Measurements from ENCODE around the gene DPP6. TPM values are rescaled to one million over a fixed set of nuclear protein-coding genes. Genes with fewer than 3 reads are reported as not detected.

The DPP6 gene
- polyA plus RNA-seq, 1 donor (not counting 4 experiments of a cell fraction or from before 2014, with no cell fraction given): not detected

DNA sequence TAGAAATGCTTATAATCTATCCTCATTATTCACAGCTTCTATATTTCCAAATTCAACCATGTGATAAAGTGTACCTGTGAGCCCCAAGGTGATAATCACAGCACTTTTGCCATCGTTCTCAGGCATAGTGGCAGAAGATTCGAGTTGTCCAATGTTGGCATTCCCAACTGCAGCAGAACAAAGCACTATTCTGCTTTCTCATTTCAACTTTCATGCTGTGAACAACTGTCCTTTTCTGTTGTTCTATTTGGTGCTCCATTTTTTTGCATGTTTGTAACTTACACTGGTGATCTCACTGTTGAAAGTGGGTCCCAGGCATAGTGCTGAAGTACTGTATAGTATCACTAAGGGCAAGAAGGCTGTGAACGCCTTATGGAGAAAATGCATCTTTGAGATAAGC, 512.5 kb downstream of the DPP6 start:
- Histone ChIP-seq H2AFZ (ENCODE audit: control insufficient read depth, low read length) (no peak overlapping the region), H3K4me3 (ENCODE audit: control insufficient read depth in 2 of 3, extremely low read depth in 1 of 3, insufficient read depth in 2 of 3, low read depth in 1 of 3, low read length in 3 of 3) (no peak overlapping the region), H3K36me3 (ENCODE audit: control insufficient read depth in 2 of 2, extremely low read depth in 1 of 2, insufficient read depth in 2 of 2, low read length in 2 of 2) (no peaks in the 10 kb centered on the region), H3K27ac (ENCODE audit: control insufficient read depth, insufficient read depth, low read length) (no peak overlapping the region), H3K4me1 (ENCODE audit: control insufficient read depth, extremely low read depth, insufficient read depth, low read length) (no peaks in the 10 kb centered on the region), H3K9me3 (ENCODE audit: control insufficient read depth, low read depth, low read length) (no peaks in the 10 kb centered on the region), H3K79me2 (ENCODE audit: control insufficient read depth, insufficient read depth, low read length) (no peaks in the 10 kb centered on the region), H4K20me1 (ENCODE audit: control insufficient read depth, extremely low read depth, insufficient read depth, low read length) (no peaks in the 10 kb centered on the region), H3K9me1 (ENCODE audit: control insufficient read depth, extremely low read depth, insufficient read depth, low read length) (no peaks in the 10 kb centered on the region), H3K4me2 (ENCODE audit: control insufficient read depth, extremely low read depth, insufficient read depth, low read depth, low read length) (no peak overlapping the region), H3K27me3 (ENCODE audit: control insufficient read depth, extremely low read depth, insufficient read depth, low read length) (no peaks in the 10 kb centered on the region), H3K9ac (ENCODE audit: control insufficient read depth, extremely low read depth, insufficient read depth, low read length) (no peak overlapping the region)
- DNase-seq (ENCODE audit: low read depth, low spot score) (no peak), FAIRE-seq (no peak)
- dilution Hi-C loops (cut with MboI; ENCODE audit: extremely low pct_ligation_motif_present, low sequenced_read_pairs): no loop called here
- no peak for TF ChIP-seq EZH2 (IDR thresholded peaks at IDR 0.05; ENCODE audit: low read length)
- TF ChIP-seq, protein P1, sequence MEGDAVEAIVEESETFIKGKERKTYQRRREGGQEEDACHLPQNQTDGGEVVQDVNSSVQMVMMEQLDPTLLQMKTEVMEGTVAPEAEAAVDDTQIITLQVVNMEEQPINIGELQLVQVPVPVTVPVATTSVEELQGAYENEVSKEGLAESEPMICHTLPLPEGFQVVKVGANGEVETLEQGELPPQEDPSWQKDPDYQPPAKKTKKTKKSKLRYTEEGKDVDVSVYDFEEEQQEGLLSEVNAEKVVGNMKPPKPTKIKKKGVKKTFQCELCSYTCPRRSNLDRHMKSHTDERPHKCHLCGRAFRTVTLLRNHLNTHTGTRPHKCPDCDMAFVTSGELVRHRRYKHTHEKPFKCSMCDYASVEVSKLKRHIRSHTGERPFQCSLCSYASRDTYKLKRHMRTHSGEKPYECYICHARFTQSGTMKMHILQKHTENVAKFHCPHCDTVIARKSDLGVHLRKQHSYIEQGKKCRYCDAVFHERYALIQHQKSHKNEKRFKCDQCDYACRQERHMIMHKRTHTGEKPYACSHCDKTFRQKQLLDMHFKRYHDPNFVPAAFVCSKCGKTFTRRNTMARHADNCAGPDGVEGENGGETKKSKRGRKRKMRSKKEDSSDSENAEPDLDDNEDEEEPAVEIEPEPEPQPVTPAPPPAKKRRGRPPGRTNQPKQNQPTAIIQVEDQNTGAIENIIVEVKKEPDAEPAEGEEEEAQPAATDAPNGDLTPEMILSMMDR (optimal IDR thresholded peaks at IDR 0.05 in 1 of 3, IDR thresholded peaks at IDR 0.05 in 1 of 3, conservative IDR thresholded peaks at IDR 0.05 in 1 of 3; ENCODE audit: extremely low read depth in 1 of 3, insufficient read depth in 2 of 3, low read length in 3 of 3): no peak

DNA sequence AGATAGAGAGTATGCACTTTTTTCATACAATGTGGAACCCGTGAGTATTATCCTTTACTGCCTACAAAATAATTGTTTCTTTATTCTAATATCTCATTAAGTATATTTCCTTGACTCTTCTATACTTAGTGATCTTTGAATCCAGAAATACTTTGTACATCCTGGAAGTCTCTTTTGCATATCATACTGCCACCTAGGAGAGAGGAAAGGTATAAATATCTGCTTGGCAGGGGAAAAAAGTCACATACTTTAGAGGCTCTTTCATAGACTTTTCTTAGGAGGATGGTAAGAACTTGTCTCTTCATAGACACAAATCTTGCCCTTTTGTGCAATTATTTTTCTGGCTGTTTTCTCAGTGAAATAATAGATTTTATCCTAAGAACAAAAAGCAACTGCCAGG, 514.7 kb downstream of the DPP6 start:
- no peaks in the 10 kb centered on the region for H3K27me3 ChIP-seq (ENCODE audit: control insufficient read depth, extremely low read depth, insufficient read depth, low read length)
- FAIRE-seq (no peak), DNase-seq (ENCODE audit: low read depth, low spot score) (no peak)
- dilution Hi-C loops (cut with MboI; ENCODE audit: extremely low pct_ligation_motif_present, low sequenced_read_pairs): no loop called here
- no peak overlapping the region for H3K27ac ChIP-seq (ENCODE audit: control insufficient read depth, insufficient read depth, low read length)
- no peaks in the 10 kb centered on the region for H3K4me1 ChIP-seq (ENCODE audit: control insufficient read depth, extremely low read depth, insufficient read depth, low read length)
- H2AFZ ChIP-seq (ENCODE audit: control insufficient read depth, low read length): no peak overlapping the region
- no peak overlapping the region for H3K4me3 ChIP-seq (ENCODE audit: control insufficient read depth in 2 of 3, extremely low read depth in 1 of 3, insufficient read depth in 2 of 3, low read depth in 1 of 3, low read length in 3 of 3)
- H3K9me1 ChIP-seq (ENCODE audit: control insufficient read depth, extremely low read depth, insufficient read depth, low read length): no peaks in the 10 kb centered on the region
- H3K4me2 ChIP-seq (ENCODE audit: control insufficient read depth, extremely low read depth, insufficient read depth, low read depth, low read length): no peak overlapping the region
- H3K36me3 ChIP-seq (ENCODE audit: control insufficient read depth in 2 of 2, extremely low read depth in 1 of 2, insufficient read depth in 2 of 2, low read length in 2 of 2): no peaks in the 10 kb centered on the region
- H4K20me1 ChIP-seq (ENCODE audit: control insufficient read depth, extremely low read depth, insufficient read depth, low read length): no peaks in the 10 kb centered on the region
- no peak for TF ChIP-seq EZH2 (IDR thresholded peaks at IDR 0.05; ENCODE audit: low read length)
- TF ChIP-seq, protein P1 (optimal IDR thresholded peaks at IDR 0.05 in 1 of 3, IDR thresholded peaks at IDR 0.05 in 1 of 3, conservative IDR thresholded peaks at IDR 0.05 in 1 of 3; ENCODE audit: extremely low read depth in 1 of 3, insufficient read depth in 2 of 3, low read length in 3 of 3): no peak
- H3K9me3 ChIP-seq (ENCODE audit: control insufficient read depth, low read depth, low read length): no peaks in the 10 kb centered on the region
- no peaks in the 10 kb centered on the region for H3K79me2 ChIP-seq (ENCODE audit: control insufficient read depth, insufficient read depth, low read length)
- no peak overlapping the region for H3K9ac ChIP-seq (ENCODE audit: control insufficient read depth, extremely low read depth, insufficient read depth, low read length)

Data from keratinocyte (primary cell).